Left ventricle myocardium superior (tissue), 1 donor: ENCODE results near the gene SLC11A1. TPM values are rescaled to one million over a fixed set of nuclear protein-coding genes. Genes with fewer than 3 reads are reported as not detected.

ENCODE experiments used
- ATAC-seq: fragments of 200-7000 bp; cut with Tn5 transposase; one replicate; pipeline ENCODE4 v1.9.1; 2020; ENCODE audit warnings: mild to moderate bottlenecking, moderate library complexity
- DNase-seq: peaks from one replicate; pipeline ENCODE4 v3.0.0-alpha.2; 2020
- intact Hi-C: fragments of 100-400 bp; cut with micrococcal nuclease; formaldehyde crosslinking; loops from one replicate; pipeline ENCODE4 v1.11.0; 2022
- total RNA-seq: library from RNA; stranded (reverse); fragmentation: NEBNext Ultra II Directional; extraction: Animal tissue kit (Norgen Biotek cat#: 25700); gene quantifications from one replicate; pipeline ENCODE4 v1.2.1, GENCODE V29; 2021
- donor health status: DM: no; HTN: yes; CAD: no; lungs with severe emphysema.

The SLC11A1 gene
- total RNA-seq, 1 donor from 2014 or later = 4.5 TPM

- ATAC-seq (no peak), DNase-seq (no peak)
- intact Hi-C loops = no loop called here
Observed at GRCh38 chr2:218364196-218364595, 17.9 kb upstream of the SLC11A1 start.

- intact Hi-C loops = no loop called here
- ATAC-seq (no peak), DNase-seq (no peak)
Observed at GRCh38 chr2:218366621-218367414, 15.3 kb upstream of the SLC11A1 start.

- peak; percentile 97 for ATAC-seq
- intact Hi-C loops = no loop called here
- DNase-seq = peak; percentile 96
Observed at GRCh38 chr2:218367415-218368149, 14.5 kb upstream of the SLC11A1 start.

GRCh38 chr2:218368150-218368528 lies 13.9 kb upstream of the SLC11A1 start:
- ATAC-seq = no peak
- no peak for DNase-seq
- intact Hi-C loops = no loop called here

- intact Hi-C loops = no loop called here
- DNase-seq (no peak), ATAC-seq (peak; percentile 16)
Observed at GRCh38 chr2:218368621-218369153, 13.4 kb upstream of the SLC11A1 start.

- DNase-seq (no peak), ATAC-seq (no peak)
- intact Hi-C loops = no loop called here
Observed at GRCh38 chr2:218369330-218369729, 12.7 kb upstream of the SLC11A1 start.

- DNase-seq (no peak), ATAC-seq (peak; percentile 20)
- intact Hi-C loops = no loop called here
Observed at GRCh38 chr2:218370410-218371063, 11.5 kb upstream of the SLC11A1 start.

- DNase-seq (no peak), ATAC-seq (no peak)
- intact Hi-C loops = no loop called here
Observed at GRCh38 chr2:218371983-218372350, 10.1 kb upstream of the SLC11A1 start.

GRCh38 chr2:218374795-218375194 lies 7.3 kb upstream of the SLC11A1 start:
- ATAC-seq = no peak
- intact Hi-C loops = no loop called here

GRCh38 chr2:218375212-218375611 lies 6.9 kb upstream of the SLC11A1 start:
- ATAC-seq = no peak
- intact Hi-C loops = no loop called here

More at GRCh38 chr2:218374795-218375194, 7.3 kb upstream of the SLC11A1 start:
- DNase-seq = no peak

GRCh38 chr2:218378053-218378452 lies 4.0 kb upstream of the SLC11A1 start:
- DNase-seq = no peak
- no peak for ATAC-seq
- intact Hi-C loops = no loop called here

More at GRCh38 chr2:218375212-218375611, 6.9 kb upstream of the SLC11A1 start:
- DNase-seq = no peak

- intact Hi-C loops = no loop called here
- DNase-seq (no peak), ATAC-seq (no peak)
Observed at GRCh38 chr2:218382785-218383184, 712 bp downstream of the SLC11A1 start.

GRCh38 chr2:218383892-218384519 lies 1.9 kb downstream of the SLC11A1 start:
- no peak for ATAC-seq
- intact Hi-C loops = no loop called here
- DNase-seq = no peak

- DNase-seq = no peak
- no peak for ATAC-seq
- intact Hi-C loops = no loop called here
Observed at GRCh38 chr2:218384975-218385374, 2.9 kb downstream of the SLC11A1 start.

- ATAC-seq = no peak
- intact Hi-C loops = no loop called here
- DNase-seq = no peak
Observed at GRCh38 chr2:218386505-218387368, 4.7 kb downstream of the SLC11A1 start.

GRCh38 chr2:218387369-218388194 lies 5.5 kb downstream of the SLC11A1 start:
- peak; percentile 70 for DNase-seq
- intact Hi-C loops = no loop called here

GRCh38 chr2:218389333-218390150 lies 7.5 kb downstream of the SLC11A1 start:
- intact Hi-C loops = no loop called here

More at GRCh38 chr2:218387369-218388194, 5.5 kb downstream of the SLC11A1 start:
- peak; percentile 85 for ATAC-seq

More at GRCh38 chr2:218389333-218390150, 7.5 kb downstream of the SLC11A1 start:
- ATAC-seq = no peak
- DNase-seq = no peak
